Stomach (tissue), 4 donors: ENCODE measurements around the gene NDUFA7.
"Not testable (repeated sequence)": the region's sequence is repeated elsewhere in the genome, so short reads cannot be mapped to it uniquely, and the experiment has no call there.

Experiments
- POLR2A ChIP-seq, 4 donors: fragments of 450-650 bp; IDR thresholded peaks; one replicate each; pipeline ENCODE4 v1.6.1; 2016; ENCODE audit warnings: antibody characterized with exemption in 4 of 4, control low read depth in 2 of 4, mild to moderate bottlenecking in 1 of 4, moderate library complexity in 1 of 4
- POLR2AphosphoS5 ChIP-seq, 3 donors: sonication (generic); formaldehyde crosslinking; IDR thresholded peaks; one replicate each; pipeline ENCODE4 v1.6.1; 2016; ENCODE audit warnings: antibody characterized with exemption in 3 of 3
- TF ChIP-seq, protein P1 (sequence below), 7 experiments: fragments of 450-650 bp in 4 of 7; fragments of 200-600 bp in 3 of 7; sonication (generic) in 3 of 7; IDR thresholded peaks; one replicate each; pipeline ENCODE4 v1.5.1; 2016 to 2019; ENCODE audit warnings: antibody characterized with exemption in 7 of 7, control low read depth in 2 of 7, mild to moderate bottlenecking in 1 of 7

DNA sequence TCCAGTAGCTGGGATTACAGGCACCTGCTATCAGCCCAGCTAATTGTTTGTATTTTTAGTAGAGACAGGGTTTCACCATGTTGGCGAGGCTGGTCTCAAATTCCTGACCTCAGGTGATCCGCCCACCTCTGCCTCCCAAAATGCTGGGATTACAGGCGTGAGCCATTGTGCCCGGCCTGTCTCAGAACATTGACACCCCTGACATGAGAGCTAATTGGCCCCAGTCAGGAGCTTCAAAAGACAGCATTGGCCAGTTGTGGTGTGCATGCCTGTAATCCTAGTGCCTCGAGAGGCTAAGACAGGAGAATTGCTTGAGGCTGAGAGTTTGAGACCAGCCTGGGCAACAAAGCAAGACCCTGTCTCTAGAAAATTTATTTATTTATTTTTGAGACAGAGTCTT lies 31.7 kb upstream of the NDUFA7 start:
- TF ChIP-seq, protein P1, sequence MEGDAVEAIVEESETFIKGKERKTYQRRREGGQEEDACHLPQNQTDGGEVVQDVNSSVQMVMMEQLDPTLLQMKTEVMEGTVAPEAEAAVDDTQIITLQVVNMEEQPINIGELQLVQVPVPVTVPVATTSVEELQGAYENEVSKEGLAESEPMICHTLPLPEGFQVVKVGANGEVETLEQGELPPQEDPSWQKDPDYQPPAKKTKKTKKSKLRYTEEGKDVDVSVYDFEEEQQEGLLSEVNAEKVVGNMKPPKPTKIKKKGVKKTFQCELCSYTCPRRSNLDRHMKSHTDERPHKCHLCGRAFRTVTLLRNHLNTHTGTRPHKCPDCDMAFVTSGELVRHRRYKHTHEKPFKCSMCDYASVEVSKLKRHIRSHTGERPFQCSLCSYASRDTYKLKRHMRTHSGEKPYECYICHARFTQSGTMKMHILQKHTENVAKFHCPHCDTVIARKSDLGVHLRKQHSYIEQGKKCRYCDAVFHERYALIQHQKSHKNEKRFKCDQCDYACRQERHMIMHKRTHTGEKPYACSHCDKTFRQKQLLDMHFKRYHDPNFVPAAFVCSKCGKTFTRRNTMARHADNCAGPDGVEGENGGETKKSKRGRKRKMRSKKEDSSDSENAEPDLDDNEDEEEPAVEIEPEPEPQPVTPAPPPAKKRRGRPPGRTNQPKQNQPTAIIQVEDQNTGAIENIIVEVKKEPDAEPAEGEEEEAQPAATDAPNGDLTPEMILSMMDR (IDR thresholded peaks at IDR 0.05): not testable (repeated sequence)
- TF ChIP-seq POLR2AphosphoS5, POLR2A (IDR thresholded peaks at IDR 0.05): not testable (repeated sequence)
